OCI-LY3 (cell line): ENCODE measurements around the gene FGD2.

Experiments used
- H2AFZ ChIP-seq: fragments of 200-600, 300-600 bp; shearing (Covaris generic); 2 replicates; pipeline ENCODE4 v1.6.0; 2014; ENCODE audit warnings: antibody characterized with exemption, low read depth, low read length
- H3K27ac ChIP-seq: fragments of 200-600, 300-600 bp; sonication (generic); 2 replicates; pipeline ENCODE4 v1.5.1; 2014; ENCODE audit warnings: mild to moderate bottlenecking, low read length, moderate library complexity, mixed read lengths
- H3K27me3 ChIP-seq: fragments of 200-600, 300-600 bp; sonication (generic); 2 replicates; pipeline ENCODE4 v1.6.1; 2014; ENCODE audit warnings: low read depth, low read length, mixed read lengths
- H3K36me3 ChIP-seq: fragments of 200-600, 300-600 bp; sonication (generic); replicated peaks from 2 replicates; pipeline ENCODE3; 2014; ENCODE audit warnings: low read depth, low read length, mixed read lengths
- H3K4me1 ChIP-seq: fragments of 300-600, 200-600 bp; sonication (generic); 2 replicates; pipeline ENCODE4 v1.6.1; 2014; ENCODE audit warnings: low read length, mixed read lengths
- H3K4me2 ChIP-seq: fragments of 200-600, 300-600 bp; sonication (generic); 2 replicates; pipeline ENCODE4 v1.6.1; 2014; ENCODE audit warnings: low read length, mixed read lengths
- H3K4me3 ChIP-seq: fragments of 300-600, 200-600 bp; sonication (generic); 2 replicates; pipeline ENCODE4 v1.5.1; 2014; ENCODE audit warnings: antibody characterized with exemption, mild to moderate bottlenecking, low read length, moderate library complexity
- H3K79me2 ChIP-seq: fragments of 300-600, 200-600 bp; shearing (Covaris generic); 2 replicates; pipeline ENCODE4 v1.6.1; 2014; ENCODE audit warnings: mild to moderate bottlenecking, low read length, mixed read lengths
- H3K9ac ChIP-seq: fragments of 300-600, 200-600 bp; shearing (Covaris generic); 2 replicates; pipeline ENCODE4 v1.6.0; 2014; ENCODE audit warnings: mild to moderate bottlenecking, low read length, moderate library complexity
- H3K9me3 ChIP-seq: fragments of 200-600, 300-600 bp; shearing (Covaris generic); 2 replicates; pipeline ENCODE4 v1.6.1; 2014; ENCODE audit warnings: low read length, mixed read lengths; ENCODE audit not compliant: insufficient read depth
- H4K20me1 ChIP-seq: fragments of 200-600, 300-600 bp; sonication (generic); 2 replicates; pipeline ENCODE4 v1.6.1; 2016; ENCODE audit warnings: low read length, mixed read lengths; ENCODE audit not compliant: insufficient read depth
- CTCF ChIP-seq: fragments of 200-600, 300-600 bp; sonication (generic); IDR thresholded peaks from 2 replicates; pipeline ENCODE4 v1.5.1; 2014; ENCODE audit warnings: antibody characterized with exemption, low read length, low read depth
- EZH2phosphoT487 ChIP-seq: fragments of 200-600 bp; shearing (Covaris generic); IDR thresholded peaks from 2 replicates; pipeline ENCODE4 v1.6.1; 2018; ENCODE audit warnings: antibody characterized with exemption, mixed run types, low read depth

The FGD2 gene

GRCh38 chr6:36969988-36970891, 35.2 kb upstream of the FGD2 start:
- Histone ChIP-seq H3K4me1 (no peaks in the 10 kb centered on the region), H2AFZ (no peak overlapping the region), H3K4me2 (no peak overlapping the region), H4K20me1 (no peaks in the 10 kb centered on the region), H3K9ac (no peak overlapping the region), H3K27ac (no peak overlapping the region), H3K9me3 (no peaks in the 10 kb centered on the region), H3K4me3 (no peak overlapping the region), H3K27me3 (no peaks in the 10 kb centered on the region), H3K36me3 (peaks cover 79% of the 10 kb centered on the region), H3K79me2 (no peaks in the 10 kb centered on the region)
- TF ChIP-seq CTCF (no peak), EZH2phosphoT487 (no peak)

- Histone ChIP-seq H3K4me2 (no peak overlapping the region), H3K4me1 (no peaks in the 10 kb centered on the region), H3K9ac (no peak overlapping the region), H3K79me2 (no peaks in the 10 kb centered on the region), H3K27ac (no peak overlapping the region), H3K4me3 (no peak overlapping the region), H4K20me1 (no peaks in the 10 kb centered on the region), H3K27me3 (no peaks in the 10 kb centered on the region), H2AFZ (no peak overlapping the region), H3K9me3 (no peaks in the 10 kb centered on the region), H3K36me3 (peaks cover 86% of the 10 kb centered on the region)
- no peak for TF ChIP-seq CTCF
- no peak for TF ChIP-seq EZH2phosphoT487
These were observed 34.3 kb upstream of the FGD2 start for GRCh38 chr6:36970892-36971842.

- H3K79me2 ChIP-seq: no peaks in the 10 kb centered on the region
- H3K4me1 ChIP-seq: no peaks in the 10 kb centered on the region
- H3K9ac ChIP-seq: no peak overlapping the region
- H3K4me2 ChIP-seq: no peak overlapping the region
- H3K27me3 ChIP-seq: no peaks in the 10 kb centered on the region
- no peak overlapping the region for H2AFZ ChIP-seq
- TF ChIP-seq EZH2phosphoT487 (no peak), CTCF (no peak)
- peaks cover 87% of the 10 kb centered on the region for H3K36me3 ChIP-seq
- H3K27ac ChIP-seq: no peak overlapping the region
- H4K20me1 ChIP-seq: no peaks in the 10 kb centered on the region
- H3K9me3 ChIP-seq: no peaks in the 10 kb centered on the region
- no peak overlapping the region for H3K4me3 ChIP-seq
These were observed 33.4 kb upstream of the FGD2 start for GRCh38 chr6:36971921-36972673.
